Fibroblast of the conjunctiva (primary cell): ENCODE measurements around the gene CNTN5.
"Not testable (repeated sequence)": the region's sequence is repeated elsewhere in the genome, so short reads cannot be mapped to it uniquely, and the experiment has no call there.

Experiments used
- DNase-seq: peaks from one replicate; pipeline ENCODE4 v3.0.0-alpha.2; 2010; ENCODE audit warnings: low read depth

Gene CNTN5

DNA sequence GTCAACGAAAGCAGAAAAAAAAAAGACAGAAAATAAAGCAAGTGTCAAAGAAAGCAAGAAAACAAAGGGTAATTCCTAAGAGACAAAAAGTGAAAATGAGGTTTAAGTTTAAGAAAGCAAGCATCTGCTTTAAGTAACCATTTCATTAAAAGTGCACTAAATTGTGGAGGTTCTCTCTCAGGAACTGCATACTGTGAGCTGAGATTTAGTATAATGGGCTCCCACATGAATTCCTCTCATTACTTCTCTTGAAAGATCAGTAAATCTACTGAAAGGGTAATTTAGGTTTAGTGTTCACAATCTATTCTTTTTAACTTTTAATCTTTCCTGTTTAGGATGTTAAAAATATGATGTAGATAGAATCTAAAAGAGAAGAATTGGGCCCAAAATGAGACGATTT lies 1201.0 kb downstream of the CNTN5 start:
- DNase-seq = no peak

DNA sequence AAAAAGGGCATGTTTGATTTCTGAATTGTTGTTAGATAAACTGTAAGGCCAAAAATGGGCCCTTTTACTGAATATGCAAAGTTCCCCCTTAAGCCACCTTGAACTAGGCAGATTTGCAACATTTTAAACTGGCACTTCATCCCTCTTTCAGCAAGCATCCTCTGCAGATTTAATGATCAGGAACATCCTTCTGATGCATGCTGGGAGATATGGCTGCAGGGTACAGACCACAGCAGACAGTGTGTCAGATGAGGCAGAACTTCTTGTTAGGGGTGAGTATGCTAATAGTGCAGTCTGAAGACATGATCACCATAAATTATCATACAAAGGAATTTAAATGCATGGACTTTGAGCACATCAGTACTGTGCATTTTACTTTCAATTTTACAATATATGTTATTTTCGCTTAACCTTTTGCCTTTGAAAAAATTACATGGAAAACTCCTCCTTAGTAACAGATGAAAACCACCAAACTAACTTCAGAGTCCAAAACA lies 1203.8 kb downstream of the CNTN5 start:
- DNase-seq = no peak

DNA sequence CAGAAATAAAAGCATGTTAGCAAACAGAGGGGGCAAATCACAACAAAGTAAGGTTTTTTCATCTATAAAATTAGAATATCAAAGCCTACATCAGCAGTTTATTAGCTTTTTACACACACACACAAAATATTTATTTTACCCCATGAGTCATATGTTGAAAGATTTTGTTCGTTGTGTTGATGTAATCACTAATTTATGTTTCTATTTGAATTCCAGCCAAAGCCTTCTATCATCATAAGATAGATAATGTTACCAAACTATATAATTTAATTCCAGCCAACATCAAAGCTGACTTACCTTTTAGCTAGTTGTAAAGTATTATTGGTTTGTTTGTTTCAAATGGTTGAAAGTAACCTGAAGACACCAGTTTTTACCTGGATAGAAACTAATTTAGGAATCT lies 1208.3 kb downstream of the CNTN5 start:
- no peak for DNase-seq

DNA sequence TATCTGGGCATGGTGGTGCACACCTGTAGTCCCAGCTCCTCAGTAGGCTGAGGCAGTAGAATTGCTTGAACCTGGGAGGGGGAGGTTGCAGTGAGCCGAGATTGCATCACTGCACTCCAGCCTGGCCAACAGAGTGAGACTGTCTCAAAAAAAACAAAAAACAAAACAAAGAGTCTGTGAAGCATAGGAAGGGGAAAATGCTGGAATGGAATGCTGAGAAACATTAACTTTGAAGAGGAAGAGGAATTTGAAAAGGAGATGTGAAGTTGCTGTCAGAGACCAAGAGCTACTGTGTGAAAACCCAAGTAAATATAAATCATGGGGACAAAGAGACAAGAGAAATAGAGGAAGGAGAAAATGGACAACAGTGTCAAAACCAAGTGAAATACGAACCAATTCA lies 1211.3 kb downstream of the CNTN5 start:
- DNase-seq = no peak

DNA sequence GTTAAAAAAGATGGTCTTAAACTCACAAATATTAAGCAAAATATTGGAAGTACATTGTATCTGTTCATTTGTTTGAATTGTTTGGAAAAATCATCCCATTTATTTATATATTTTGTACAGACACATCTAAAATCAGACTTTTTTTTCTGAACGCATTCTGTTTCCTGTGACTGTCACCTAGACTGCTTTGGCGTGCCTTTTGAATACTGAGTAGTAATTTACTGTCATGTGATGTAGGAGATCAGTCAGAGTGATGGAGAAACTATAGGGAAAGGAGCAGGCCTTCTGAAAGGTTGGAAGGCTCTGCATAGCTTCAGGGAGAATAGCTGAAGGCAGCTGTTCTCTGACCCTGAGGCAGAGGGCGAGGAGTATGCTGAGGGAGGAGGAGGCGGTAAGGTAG lies 1214.3 kb downstream of the CNTN5 start:
- DNase-seq = no peak

DNA sequence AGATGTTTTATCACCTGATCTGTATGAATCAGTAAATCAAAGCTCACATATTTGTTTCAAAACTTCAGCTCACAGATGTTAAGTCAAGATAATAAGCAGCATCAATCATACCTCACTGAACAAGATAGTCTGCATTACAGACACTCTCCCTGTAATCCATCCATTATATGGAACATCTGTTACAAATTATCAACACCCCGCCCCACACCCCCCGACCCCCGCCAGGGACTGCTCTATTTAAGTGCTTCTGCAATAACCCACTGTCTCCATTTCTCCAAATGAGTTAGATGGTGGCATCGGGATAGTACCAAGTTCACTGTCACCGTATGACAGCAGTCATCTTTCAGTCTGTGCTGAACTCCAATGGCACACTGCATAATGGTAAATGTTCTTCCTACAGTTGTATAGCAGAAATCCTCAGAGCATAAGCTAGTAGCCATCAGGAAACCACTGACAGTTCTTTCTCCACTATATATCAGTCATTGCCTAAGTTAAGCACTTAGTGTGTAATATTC lies 1219.3 kb downstream of the CNTN5 start:
- DNase-seq = no peak

DNA sequence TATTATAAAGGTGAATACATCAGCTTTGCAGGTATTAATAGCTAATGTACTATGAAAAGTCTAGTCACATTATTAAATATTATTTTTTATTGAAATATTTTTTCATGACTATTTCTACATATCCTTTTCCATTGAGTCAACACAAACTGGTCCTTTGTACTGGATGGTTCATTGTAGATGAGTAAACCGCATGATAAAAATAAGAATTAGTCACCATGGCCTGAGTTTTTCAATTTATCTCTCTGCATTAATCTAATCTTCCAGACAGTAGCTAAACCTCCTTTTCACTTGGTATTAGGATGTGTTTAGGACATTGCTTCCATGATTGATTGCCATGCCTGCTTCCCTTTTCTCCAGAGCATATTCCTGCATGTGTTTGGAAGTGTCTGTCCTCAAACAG lies 1227.0 kb downstream of the CNTN5 start:
- DNase-seq = no peak

DNA sequence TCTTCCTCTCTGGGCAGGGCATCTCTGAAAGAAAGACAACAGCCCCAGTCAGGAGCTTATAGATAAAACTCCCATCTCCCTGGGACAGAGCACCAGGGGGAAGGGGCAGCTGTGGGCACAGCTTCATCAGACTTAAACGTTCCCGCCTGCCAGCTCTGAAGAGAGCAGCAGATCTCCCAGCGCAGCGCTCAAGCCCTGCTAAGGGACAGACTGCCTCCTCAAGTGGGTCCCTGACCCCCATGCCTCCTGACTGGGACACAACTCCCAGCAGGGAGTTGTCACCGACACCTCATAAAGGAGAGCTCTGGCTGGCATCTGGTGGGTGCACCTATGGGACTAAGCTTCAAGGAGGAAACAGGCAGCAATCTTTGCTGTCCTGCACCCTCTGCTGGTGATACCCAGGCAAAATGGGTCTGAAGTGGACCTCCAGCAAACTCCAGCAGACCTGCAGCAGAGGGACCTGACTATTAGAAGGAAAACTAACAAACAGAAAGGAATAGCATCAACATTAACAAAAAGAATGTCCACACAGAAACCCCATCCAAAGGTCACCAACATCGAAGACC lies 1236.6 kb downstream of the CNTN5 start:
- DNase-seq = not testable (repeated sequence)

DNA sequence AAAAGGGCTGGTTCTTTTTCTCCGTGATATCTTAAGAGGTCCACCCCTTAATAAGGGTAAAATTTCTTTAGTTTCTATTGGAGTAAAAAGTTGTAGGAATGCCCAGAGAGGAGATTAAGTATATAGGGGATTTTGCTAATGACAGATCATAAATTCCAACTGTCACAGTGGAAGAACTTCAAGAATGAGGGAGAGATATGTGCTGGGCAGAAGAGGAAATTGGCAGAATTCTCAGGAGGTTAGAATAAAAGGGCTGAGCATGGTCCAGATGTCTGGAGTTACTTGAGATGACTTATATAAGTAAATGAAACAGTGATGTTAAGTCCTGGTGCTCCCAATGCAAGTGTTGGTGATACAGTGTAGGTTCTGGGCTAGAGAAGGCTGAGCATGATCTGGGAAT lies 1248.8 kb downstream of the CNTN5 start:
- DNase-seq = no peak

DNA sequence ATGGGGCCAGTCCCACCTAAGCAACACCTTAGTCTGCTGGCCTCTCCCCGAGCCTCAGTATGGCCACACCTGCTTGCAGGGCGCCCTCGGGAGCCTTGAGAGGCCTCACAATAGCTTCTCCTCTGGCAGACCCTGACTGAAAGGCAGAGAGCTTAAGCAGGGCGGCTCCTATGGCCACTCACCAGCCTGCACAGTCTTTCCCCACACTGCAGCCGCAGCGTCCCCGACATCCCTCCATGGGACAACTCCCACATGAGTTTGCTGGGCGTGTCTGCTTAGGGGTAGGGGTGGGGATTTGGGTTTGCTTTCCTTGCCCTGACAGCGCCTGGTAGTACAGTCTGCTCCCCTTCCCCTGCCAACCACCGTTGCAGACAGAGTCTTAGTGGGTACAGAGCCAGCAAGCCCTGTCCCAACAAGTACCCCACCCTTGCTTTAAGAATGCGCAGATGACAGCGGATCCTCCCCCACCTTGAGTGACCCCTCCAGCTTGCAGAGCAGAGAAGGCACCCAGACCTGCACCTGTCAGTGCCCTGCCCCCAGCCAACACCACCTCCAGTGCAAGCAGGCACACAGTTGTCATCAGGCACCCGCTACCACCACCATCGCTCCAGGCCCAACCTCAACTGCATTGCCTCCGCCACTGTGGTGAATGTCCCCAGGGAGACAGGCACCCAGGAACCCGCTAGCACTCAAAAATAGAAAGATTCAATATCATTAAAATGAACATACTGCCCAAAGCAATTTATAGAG lies 1252.5 kb downstream of the CNTN5 start:
- no peak for DNase-seq

DNA sequence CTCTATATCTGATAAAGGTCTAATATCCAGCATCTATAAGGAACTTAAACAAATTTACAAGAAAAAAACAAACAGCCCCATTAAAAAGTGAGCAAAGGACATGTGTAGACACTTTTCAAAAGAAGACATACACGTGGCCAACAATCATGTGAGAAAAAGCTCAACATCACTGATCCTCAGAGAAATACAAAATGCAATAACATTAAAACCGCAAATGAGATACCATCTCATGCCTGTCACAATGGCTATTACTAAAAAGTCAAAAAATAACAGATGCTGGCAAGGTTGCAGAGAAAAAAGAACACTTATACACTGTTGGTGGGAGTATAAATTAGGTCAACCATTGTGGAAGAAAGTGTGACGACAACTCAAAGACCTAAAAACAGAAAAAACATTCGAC lies 1253.7 kb downstream of the CNTN5 start:
- not testable (repeated sequence) for DNase-seq

DNA sequence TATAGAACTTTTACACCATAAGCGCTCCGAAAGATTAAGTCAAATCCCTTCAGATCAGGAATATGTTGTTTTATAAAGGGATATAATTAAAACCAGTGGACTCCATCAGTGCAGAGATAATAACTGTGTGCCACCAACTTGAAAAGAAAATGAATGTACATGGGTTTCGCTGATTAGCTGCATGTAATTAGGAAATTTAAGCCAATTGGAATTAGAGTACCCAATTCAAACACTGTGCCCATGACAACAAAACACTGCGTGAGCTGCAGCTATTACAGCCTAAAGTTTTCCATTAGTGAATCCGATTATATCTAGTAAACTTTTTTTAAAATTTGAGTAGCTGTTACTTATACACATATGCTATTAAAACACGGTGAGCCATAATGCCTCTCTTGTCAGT lies 1274.0 kb downstream of the CNTN5 start:
- DNase-seq = no peak

DNA sequence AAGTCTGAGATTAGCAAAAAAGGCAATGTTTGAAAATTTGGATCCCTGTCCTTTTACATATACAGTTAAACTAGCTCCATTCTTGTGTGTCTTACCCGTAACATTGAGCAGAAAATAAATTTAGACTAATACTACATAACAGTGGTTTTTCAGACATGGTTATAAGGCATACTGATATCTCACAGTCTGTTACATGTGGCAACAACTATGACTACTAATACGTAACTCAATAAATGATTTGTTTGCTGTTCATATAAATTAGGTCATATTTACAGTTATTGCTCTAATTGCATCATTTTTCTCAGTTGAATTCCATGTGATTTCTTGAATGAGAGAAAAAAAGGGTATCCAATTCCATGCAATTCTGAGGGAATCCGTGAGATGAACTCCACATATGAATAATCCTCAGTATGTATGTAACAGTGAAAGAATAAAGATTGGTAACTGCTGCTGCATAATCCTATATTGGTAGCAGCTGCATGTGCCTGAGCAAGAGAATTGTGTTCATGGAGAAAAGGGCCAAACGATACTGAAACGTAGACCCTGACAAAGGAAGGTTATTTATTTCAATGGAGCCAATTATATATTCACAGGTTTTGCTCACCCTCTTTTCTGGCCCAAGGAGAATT lies 1275.4 kb downstream of the CNTN5 start:
- no peak for DNase-seq

DNA sequence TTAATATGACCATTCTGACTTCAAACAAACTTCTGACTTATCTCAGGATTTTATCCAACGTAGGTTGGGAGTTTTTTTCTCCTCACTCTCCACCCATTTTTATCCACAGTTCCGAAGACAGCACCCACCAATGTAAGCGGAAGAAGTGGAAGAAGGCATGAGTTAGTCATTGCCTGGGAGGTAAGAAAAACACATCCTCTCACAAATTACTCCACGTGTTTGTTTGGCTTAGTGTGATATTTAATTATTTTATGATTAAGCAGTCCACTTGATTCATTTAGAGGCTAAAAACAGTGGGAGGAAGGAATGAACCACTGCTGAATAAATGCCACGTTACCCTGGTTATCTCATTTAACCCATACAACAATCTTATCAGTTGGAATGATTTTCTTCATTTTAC lies 1276.8 kb downstream of the CNTN5 start:
- no peak for DNase-seq

DNA sequence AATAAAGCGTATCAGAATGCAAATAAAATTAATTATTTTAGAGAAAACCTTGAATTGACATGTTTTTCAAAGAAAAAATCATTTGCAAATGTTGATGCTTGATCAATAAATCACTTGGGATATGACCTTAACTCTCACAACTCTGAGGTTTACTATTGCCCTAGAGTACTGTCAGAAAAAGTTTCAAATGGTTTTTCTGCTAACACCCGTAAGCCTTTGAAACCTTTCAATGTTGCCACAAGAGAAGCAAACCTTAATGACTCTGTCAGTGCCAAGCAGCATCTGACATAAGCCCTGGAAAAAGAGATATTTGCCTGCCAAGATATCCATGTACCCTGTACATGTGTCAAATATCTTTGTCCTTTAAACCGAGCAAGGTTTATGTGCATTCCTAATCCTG lies 1282.1 kb downstream of the CNTN5 start:
- DNase-seq = no peak

DNA sequence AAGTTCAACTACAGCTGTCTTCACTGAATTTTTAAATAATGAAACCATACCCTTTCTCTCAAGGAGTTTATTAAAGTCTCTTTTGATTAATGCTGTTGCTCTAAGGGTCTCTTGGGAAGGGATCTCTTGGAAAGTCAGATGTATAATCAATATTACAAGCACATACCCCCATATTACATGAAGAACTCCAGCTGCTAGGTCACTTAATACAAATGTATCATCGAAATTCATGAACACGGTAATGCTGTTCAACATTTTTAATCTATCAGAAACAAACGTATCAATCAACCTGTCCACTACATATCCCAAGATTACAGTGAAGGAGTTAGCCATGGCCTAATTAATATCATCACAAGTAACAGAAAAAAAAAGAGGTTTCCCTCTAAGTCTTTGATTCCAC lies 1283.1 kb downstream of the CNTN5 start:
- DNase-seq = no peak

DNA sequence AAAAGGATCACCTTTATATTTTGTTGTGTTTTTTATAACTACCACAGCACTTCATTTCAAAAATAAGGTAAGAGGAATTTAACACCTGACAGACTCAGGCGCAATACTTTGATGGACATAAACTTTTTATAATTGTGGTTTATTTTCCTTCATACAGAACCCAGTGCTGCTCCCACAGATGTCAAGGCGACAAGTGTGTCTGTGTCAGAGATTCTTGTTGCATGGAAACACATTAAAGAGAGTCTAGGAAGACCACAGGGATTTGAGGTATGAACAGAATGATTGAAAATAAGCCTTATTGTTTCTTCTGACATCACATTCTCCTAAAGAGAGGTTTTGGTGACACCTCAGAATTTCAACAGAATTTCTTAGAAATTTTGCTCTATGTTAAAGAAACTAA lies 1287.5 kb downstream of the CNTN5 start:
- no peak for DNase-seq

DNA sequence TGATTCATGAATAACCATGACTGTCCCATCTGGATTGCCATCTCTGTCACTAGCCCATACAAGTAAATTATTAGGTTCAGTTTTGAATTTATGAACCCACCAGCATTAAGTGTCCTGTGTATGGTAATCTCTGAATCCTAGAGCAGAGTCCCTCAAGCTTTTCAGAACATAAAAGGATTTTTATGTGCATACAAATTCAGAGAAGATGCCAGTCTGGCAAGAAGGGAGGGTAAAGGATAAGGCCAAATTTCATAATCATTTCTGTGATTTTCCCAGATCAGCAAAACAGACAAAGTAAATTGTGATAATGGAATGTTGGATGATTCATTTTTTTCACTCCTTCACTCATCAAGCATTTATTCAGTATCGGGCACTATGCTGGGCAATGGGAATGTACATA lies 1295.2 kb downstream of the CNTN5 start:
- DNase-seq = no peak

DNA sequence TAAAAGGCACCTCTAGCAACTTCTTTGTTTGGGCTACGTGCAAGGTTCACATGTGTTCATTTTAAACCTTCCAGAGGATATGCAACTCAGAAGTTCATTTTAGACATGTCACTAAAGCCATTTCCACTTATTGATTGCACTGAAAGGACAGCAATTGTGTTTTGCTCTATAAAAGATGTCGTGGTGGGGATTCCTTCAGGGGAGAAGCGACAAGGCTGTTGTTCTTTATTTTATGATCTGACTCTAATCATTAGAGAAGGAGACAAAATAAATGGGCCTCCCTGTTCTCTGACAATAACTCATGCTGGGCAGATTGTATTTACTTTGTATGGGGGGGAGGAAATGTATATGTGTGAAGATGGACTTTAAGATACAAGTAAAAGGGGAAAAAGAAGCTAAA lies 1296.2 kb downstream of the CNTN5 start:
- DNase-seq = no peak

DNA sequence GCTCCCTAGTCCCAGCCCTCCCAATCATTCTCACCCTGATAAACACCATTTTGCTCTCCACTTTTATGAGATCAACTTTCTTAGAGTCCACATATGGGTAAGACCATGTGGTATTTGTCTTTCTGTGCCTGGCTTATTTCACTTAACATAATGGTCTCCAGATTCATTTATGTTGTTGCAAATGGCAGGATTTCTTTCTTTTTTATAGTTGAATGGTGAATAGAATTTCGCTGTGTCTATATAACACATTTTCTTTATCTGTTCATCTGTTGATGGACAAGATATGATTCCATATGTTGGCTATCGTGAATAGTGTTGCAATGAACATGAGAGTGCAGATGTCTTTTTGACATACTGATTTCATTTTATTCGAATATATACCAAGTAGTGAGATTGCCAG lies 1298.9 kb downstream of the CNTN5 start:
- no peak for DNase-seq

DNA sequence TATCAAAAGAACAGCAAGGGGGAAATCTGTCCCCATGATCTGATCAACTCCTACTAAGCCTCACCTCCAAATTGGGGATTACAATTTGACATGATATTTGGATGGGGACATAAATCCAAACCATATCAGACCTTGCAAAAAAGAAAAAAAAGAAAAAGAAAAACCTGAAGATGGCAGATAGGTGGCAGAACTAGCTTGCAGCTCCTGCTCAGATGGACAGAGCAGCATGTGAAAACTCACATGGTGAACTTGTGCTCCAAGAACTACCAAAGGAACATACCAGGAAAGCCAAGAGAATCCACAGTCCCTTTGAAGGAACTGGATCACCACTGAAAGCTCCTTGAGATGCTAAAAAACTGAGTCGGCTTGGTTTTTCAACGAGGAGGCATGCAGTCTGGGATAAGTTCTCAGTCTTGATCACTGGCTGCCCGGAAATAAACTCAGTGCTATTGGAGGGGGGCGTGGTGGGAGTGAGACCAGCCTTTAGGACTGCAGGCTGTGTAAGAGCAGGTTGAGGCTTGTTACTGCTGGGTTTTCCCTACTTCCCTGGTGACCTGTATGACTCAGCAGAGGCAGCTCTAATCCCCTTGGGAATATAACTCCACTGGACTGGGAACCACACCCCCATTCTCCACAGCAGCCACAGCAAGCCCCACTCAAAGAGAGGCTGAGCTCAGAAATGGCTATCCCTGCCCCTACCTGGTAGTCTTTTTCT lies 1308.0 kb downstream of the CNTN5 start:
- DNase-seq = no peak

DNA sequence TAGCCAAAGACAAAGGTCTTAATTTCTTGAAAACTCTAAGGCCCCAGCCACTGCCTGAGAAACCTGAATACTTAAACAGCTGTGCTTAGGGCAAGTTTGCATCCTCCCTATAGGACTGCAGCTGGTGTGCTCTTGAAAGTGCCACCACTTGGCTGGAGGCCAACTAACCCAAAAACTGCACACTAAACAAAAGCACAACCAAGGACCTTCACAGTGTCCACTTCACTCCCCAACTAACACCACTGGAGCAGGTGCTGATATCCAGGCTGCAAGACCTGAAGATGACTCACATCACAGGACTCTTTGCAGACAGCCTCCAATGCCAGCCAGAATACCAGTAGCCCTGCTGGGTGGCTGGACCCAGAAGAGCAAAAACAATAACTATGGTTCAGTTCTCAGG lies 1308.6 kb downstream of the CNTN5 start:
- DNase-seq = no peak

DNA sequence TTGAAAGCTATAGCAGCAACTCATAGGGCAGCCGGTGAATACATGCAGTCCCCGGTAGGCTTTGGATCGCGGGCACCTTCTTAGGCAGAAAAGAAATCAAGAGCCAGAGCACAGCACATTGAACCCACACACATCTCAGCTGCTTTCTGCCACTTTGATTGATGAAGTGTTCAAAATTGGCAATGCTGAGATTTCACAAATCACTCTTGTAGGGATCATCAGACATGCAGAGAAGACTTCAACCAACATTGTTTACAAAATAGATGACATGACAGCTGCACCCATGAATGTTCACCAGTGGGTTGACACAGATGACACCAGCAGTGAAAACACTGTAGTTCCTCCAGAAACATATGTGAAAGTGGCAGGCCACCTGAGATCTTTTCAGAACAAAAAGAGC lies 1316.1 kb downstream of the CNTN5 start:
- DNase-seq = no peak
